H1 (cell line): Measurements from ENCODE around the gene UBB. TPM values are rescaled to one million over a fixed set of nuclear protein-coding genes. Genes with fewer than 3 reads are reported as not detected.
A peak's percentile ranks its signal among the peaks of the same experiment; 100 is the strongest.

Source experiments
- ASH2L ChIP-seq: fragments of 200-600, 300-600 bp; sonication (generic); IDR thresholded peaks from one replicate; pipeline ENCODE4 v1.7.1; 2017; ENCODE audit warnings: low read length
- BRCA1 ChIP-seq: IDR thresholded peaks from 2 replicates; pipeline ENCODE4 v1.6.1; 2012; ENCODE audit warnings: low read depth, low read length, improper control_type of control experiment
- CHD2 ChIP-seq: IDR thresholded peaks from 2 replicates; pipeline ENCODE4 v1.6.1; 2012; ENCODE audit warnings: low read length, improper control_type of control experiment
- CREB1 ChIP-seq: IDR thresholded peaks from 2 replicates; pipeline ENCODE4 v1.6.1; 2012; ENCODE audit warnings: inconsistent platforms
- CTBP2 ChIP-seq: IDR thresholded peaks from 2 replicates; pipeline ENCODE4 v1.7.0; 2011; ENCODE audit warnings: borderline replicate concordance, mild to moderate bottlenecking, moderate library complexity, mixed read lengths, low read length; ENCODE audit not compliant: insufficient read depth, insufficient read length
- CTCF ChIP-seq, 3 experiments: IDR thresholded peaks; 1 replicate in 2 of 3; 2 replicates in 1 of 3; pipeline versions ENCODE4 v1.5.1 to v1.6.1; 2011; ENCODE audit warnings: low read length in 3 of 3, mild to moderate bottlenecking in 3 of 3, inconsistent platforms in 2 of 3, low read depth in 1 of 3, moderate library complexity in 1 of 3; ENCODE audit not compliant: insufficient read depth in 1 of 3; ENCODE audit errors: control extremely low read depth in 1 of 3
- JUND ChIP-seq: IDR thresholded peaks from 2 replicates; pipeline ENCODE4 v1.6.1; 2011; ENCODE audit warnings: mild to moderate bottlenecking, improper control_type of control experiment, low read length
- KDM4A ChIP-seq: IDR thresholded peaks from one replicate; pipeline ENCODE4 v1.7.1; 2012; ENCODE audit warnings: low read depth, mild to moderate bottlenecking, moderate library complexity, low read length, inconsistent platforms; ENCODE audit not compliant: severe bottlenecking
- KDM5A ChIP-seq: fragments of 200-600 bp; IDR thresholded peaks from 2 replicates; pipeline ENCODE4 v1.7.1; 2012; ENCODE audit warnings: mild to moderate bottlenecking, low read length, inconsistent platforms, mixed read lengths
- MAFK ChIP-seq: IDR thresholded peaks from 2 replicates; pipeline ENCODE4 v1.6.1; 2012; ENCODE audit warnings: low read depth, mild to moderate bottlenecking, improper control_type of control experiment, low read length
- POLR2A ChIP-seq, 2 experiments: IDR thresholded peaks; 1 replicate in 1 of 2; 2 replicates in 1 of 2; pipeline ENCODE4 v1.6.1; 2011; ENCODE audit warnings: low read depth in 2 of 2, low read length in 2 of 2, mild to moderate bottlenecking in 2 of 2; ENCODE audit errors: control extremely low read depth in 1 of 2
- RBBP5 ChIP-seq: IDR thresholded peaks from 2 replicates; pipeline ENCODE4 v1.7.1; 2012; ENCODE audit warnings: low read depth, mild to moderate bottlenecking, inconsistent platforms, low read length, moderate library complexity, borderline replicate concordance
- SP4 ChIP-seq: IDR thresholded peaks from 2 replicates; pipeline ENCODE4 v1.6.1; 2012; ENCODE audit warnings: low read length, inconsistent platforms
- SRF ChIP-seq: IDR thresholded peaks from 2 replicates; pipeline ENCODE4 v1.6.1; 2011; ENCODE audit warnings: mild to moderate bottlenecking, low read depth, low read length, moderate library complexity
- TAF1 ChIP-seq: IDR thresholded peaks from 2 replicates; pipeline ENCODE4 v1.6.1; 2011; ENCODE audit warnings: mild to moderate bottlenecking, low read depth, low read length
- TAF7 ChIP-seq: optimal IDR thresholded peaks from 2 replicates; pipeline ENCODE3; 2011; ENCODE audit warnings: low read depth, mild to moderate bottlenecking, inconsistent platforms, low read length, moderate library complexity, borderline replicate concordance
- TBP ChIP-seq: IDR thresholded peaks from 2 replicates; pipeline ENCODE4 v1.6.1; 2011; ENCODE audit warnings: low read depth, low read length, improper control_type of control experiment
- TCF12 ChIP-seq: IDR thresholded peaks from 2 replicates; pipeline ENCODE4 v1.6.1; 2011; ENCODE audit warnings: low read depth, mild to moderate bottlenecking, low read length
- USF2 ChIP-seq: IDR thresholded peaks from 2 replicates; pipeline ENCODE4 v1.6.1; 2011; ENCODE audit warnings: low read length, improper control_type of control experiment
- polyA plus RNA-seq, 7 experiments: library from polyadenylated mRNA; depleted of rRNA in 3 of 7; stranded (reverse) in 5 of 7; unstranded in 2 of 7; fragments of >200 nt in 5 of 7; fragments of 200-250 nt in 2 of 7; gene quantifications; 1 replicate in 5 of 7; 2 replicates in 1 of 7; 4 replicates in 1 of 7; pipeline versions ENCODE4 v1.2.1 to v1.2.3, GENCODE V29; 2011 to 2013; ENCODE audit warnings: missing spikeins in 2 of 7, mixed read lengths in 2 of 7
- total RNA-seq: library from RNA; stranded (reverse); fragmentation: NEBNext Ultra II Directional; extraction: Animal tissue kit (Norgen Biotek cat#: 25700); gene quantifications from 2 replicates; pipeline ENCODE4 v1.2.1, GENCODE V29; 2021
- TF ChIP-seq, protein P1 (sequence below): IDR thresholded peaks from 2 replicates; pipeline ENCODE4 v1.6.1; 2012; ENCODE audit warnings: inconsistent platforms

UBB gene
- total and polyA plus RNA-seq, 2 of the 8 experiments (the other 6 are each of a cell fraction or from before 2014, with no cell fraction given) = 1,597 to 1,605 TPM

GRCh38 chr17:16406742-16407674 is 26.1 kb downstream of the UBB start (continued):
- TF ChIP-seq TBP (peak; percentile 10; the same call in 1 of the 2 replicates), KDM5A (no peak), CTBP2 (no peak), CHD2 (peak; percentile 55; the same call in 1 of the 2 replicates), TAF1 (peak; percentile 52; the same call in 1 of the 2 replicates), POLR2A (IDR thresholded peaks at IDR 0.05; ENCODE audit: control extremely low read depth in 1 of 2, low read depth in 2 of 2, low read length in 2 of 2) (0 out of 3 replicates have a peak, but pooled peaks of 1 of the 2 experiments have one; percentile 40), TAF7 (peak; percentile 35), SP4 (peak; percentile 80; the same call in 1 of the 2 replicates), ASH2L (peak; percentile 91), TCF12 (no peak), CREB1 (peak; percentile 75), SRF (no peak), BRCA1 (peak; percentile 29), MAFK (no peak), JUND (no peak), KDM4A (peak; percentile 89), RBBP5 (peak; percentile 64; the same call in 1 of the 2 replicates), CTCF (IDR thresholded peaks at IDR 0.05; ENCODE audit: control extremely low read depth in 1 of 3, insufficient read depth in 1 of 3, low read depth in 1 of 3, low read length in 3 of 3) (peak in 2 of 3 experiments; percentile 18 to 55; a peak in 2 of 4 replicates), USF2 (no peak)
- TF ChIP-seq, protein P1, sequence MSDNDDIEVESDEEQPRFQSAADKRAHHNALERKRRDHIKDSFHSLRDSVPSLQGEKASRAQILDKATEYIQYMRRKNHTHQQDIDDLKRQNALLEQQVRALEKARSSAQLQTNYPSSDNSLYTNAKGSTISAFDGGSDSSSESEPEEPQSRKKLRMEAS = peak; percentile 59
